Bronchial epithelial cell (primary cell): ENCODE data around the gene HOXB9. TPM values are rescaled to one million over a fixed set of nuclear protein-coding genes. Genes with fewer than 3 reads are reported as not detected.

Experiments
- DNase-seq: peaks from one replicate; pipeline ENCODE4 v3.0.0-alpha.2; 2010; ENCODE audit warnings: low read depth
- FAIRE-seq: peaks from 2 replicates; lab custom pipeline; 2011; peaks lifted over from hg19 to GRCh38; lab: Jason Lieb, UNC
- H3K27me3 ChIP-seq: 2 replicates; pipeline ENCODE4 v1.5.1; 2011; ENCODE audit warnings: low read length; ENCODE audit not compliant: control insufficient read depth, insufficient read depth
- H3K36me3 ChIP-seq: 2 replicates; pipeline ENCODE4 v1.5.1; 2011; ENCODE audit warnings: low read length; ENCODE audit not compliant: control insufficient read depth, insufficient read depth
- H3K4me3 ChIP-seq: 2 replicates; pipeline ENCODE4 v1.5.1; 2011; ENCODE audit warnings: mild to moderate bottlenecking, low read depth, low read length, control low read depth
- total RNA-seq: library from RNA; depleted of rRNA; stranded (reverse); fragments of >200 nt; gene quantifications from 2 replicates; pipeline ENCODE4 v1.2.1, GENCODE V29; 2014
- TF ChIP-seq, protein P1 (sequence below): IDR thresholded peaks from 2 replicates; pipeline ENCODE4 v1.5.1; 2011; ENCODE audit warnings: mild to moderate bottlenecking, moderate library complexity, low read length, control low read depth, inconsistent platforms; ENCODE audit not compliant: insufficient read depth, severe bottlenecking

Gene HOXB9
- total RNA-seq, 1 donor from 2014 or later: not detected

DNA sequence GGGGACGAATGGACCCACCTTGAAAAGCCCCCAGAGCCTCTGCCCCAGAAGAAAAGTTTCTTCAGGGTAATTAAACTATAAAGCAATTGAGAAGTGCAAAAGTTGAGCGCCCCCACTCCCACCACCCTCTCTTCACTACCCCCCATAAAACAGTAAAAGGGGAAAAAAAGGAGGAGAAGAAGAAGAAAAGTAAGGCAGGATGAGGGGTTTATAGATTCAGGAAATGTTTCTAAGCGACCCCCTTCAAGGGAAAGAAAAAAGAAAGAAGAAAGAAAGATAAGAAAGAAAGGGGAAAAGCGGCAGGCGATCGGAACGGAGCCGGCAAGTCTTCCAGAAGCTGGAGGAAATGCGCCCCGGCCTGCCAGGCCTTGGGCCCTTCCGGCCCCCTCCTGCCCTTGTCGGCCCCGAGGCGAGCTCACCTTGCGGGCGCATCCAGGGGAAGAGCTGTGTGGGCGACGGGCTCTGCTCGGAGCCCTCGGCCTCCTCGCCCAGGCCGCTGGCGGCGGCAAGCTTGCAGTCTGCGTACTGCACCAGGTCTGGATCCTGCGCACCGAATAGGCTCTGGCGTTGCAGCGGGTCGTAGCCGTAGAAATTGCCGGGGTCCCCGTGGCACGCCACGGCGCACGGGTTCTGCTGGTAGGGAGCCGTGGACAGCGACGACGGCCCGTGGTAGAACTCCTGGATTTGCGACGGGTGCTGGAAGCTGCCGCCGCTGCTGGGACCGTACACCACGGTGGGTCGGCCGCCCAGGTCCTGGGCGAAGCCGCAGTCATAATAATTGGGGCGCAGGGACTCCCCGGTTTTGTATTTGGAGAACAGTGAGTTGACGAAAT is 12.1 kb downstream of the HOXB9 start:
- Histone ChIP-seq H3K27me3 (peaks cover 82% of the 10 kb centered on the region), H3K36me3 (no peaks in the 10 kb centered on the region), H3K4me3 (no peak overlapping the region)
- TF ChIP-seq, protein P1, sequence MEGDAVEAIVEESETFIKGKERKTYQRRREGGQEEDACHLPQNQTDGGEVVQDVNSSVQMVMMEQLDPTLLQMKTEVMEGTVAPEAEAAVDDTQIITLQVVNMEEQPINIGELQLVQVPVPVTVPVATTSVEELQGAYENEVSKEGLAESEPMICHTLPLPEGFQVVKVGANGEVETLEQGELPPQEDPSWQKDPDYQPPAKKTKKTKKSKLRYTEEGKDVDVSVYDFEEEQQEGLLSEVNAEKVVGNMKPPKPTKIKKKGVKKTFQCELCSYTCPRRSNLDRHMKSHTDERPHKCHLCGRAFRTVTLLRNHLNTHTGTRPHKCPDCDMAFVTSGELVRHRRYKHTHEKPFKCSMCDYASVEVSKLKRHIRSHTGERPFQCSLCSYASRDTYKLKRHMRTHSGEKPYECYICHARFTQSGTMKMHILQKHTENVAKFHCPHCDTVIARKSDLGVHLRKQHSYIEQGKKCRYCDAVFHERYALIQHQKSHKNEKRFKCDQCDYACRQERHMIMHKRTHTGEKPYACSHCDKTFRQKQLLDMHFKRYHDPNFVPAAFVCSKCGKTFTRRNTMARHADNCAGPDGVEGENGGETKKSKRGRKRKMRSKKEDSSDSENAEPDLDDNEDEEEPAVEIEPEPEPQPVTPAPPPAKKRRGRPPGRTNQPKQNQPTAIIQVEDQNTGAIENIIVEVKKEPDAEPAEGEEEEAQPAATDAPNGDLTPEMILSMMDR: no peak
- FAIRE-seq (no peak), DNase-seq (no peak)

DNA sequence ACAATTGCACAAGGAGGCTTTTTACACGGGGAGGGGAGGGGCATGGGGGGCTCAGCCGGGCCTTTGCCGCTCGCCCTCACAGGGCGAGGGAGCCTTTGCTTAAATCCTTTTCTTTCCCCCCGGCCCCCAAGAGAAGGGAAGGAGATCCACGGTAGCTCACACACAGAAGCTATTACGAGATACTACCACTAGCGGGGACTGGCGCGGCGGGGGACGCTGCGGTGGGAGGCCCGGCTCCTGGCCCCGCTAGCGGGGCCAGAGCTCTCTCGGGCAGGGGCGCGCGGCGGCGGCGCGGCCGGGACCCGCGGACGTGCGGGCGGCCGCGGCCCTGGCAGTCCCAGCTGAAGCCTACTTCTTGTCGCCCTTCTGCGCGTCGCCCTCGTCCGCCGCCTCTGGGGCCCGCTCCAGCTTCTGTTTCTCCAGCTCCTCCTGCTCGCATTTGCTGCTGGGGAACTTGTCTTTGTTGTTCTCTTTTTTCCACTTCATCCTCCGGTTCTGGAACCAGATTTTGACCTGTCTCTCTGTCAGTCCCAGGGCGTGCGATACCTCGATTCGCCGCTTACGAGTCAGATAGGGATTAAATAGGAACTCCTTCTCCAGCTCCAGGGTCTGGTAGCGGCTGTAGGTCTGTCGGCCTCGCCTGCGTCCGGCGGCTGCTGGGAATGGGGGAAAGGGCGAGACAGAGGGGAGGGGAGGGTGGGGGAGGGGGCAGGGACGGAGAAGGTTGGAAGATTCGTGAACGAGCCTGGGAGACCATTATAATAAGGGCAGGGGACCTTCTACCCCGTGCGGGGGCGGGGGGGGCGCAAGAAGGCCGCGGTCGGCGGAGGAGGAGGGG is 13.1 kb downstream of the HOXB9 start:
- no peak for FAIRE-seq
- TF ChIP-seq, protein P1: peak; percentile 6
- peaks cover 82% of the 10 kb centered on the region for H3K27me3 ChIP-seq

GRCh38 chr17:48612456-48612853 is 13.7 kb downstream of the HOXB9 start:
- H3K36me3 ChIP-seq: no peaks in the 10 kb centered on the region
- no peak overlapping the region for H3K4me3 ChIP-seq
- FAIRE-seq (no peak), DNase-seq (no peak)
- H3K27me3 ChIP-seq: peaks cover 80% of the 10 kb centered on the region
- TF ChIP-seq, protein P1: no peak

More for the DNA sequence above, 13.1 kb downstream of the HOXB9 start:
- no peaks in the 10 kb centered on the region for H3K36me3 ChIP-seq
- no peak overlapping the region for H3K4me3 ChIP-seq
- DNase-seq: no peak

- FAIRE-seq (no peak), DNase-seq (no peak)
- H3K27me3 ChIP-seq: peaks cover 83% of the 10 kb centered on the region
- TF ChIP-seq, protein P1: no peak
- no peaks in the 10 kb centered on the region for H3K36me3 ChIP-seq
- H3K4me3 ChIP-seq: no peak overlapping the region
Measured at GRCh38 chr17:48611681-48612455, 14.3 kb downstream of the HOXB9 start.

DNA sequence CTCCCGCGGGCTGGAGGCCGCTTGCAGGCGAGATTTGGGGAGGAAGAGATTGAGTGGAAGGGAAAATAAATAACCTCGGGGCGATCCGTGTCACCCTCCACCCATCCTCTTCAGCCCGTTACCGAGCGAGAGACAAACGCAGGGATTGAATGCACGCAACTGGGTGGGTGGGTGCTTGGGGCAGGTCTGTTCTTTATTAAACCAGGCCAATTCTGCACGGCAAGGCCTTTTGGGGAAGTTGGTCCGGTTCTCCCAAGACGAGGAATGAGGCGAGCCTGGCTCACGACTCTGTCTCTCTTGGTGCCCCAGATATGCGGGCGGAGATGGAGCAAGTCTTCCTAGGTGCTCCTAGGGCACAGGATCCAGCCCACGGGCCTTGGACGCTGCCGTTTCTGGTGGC is 14.9 kb downstream of the HOXB9 start:
- TF ChIP-seq, protein P1: no peak
- H3K27me3 ChIP-seq: peaks cover 83% of the 10 kb centered on the region
- FAIRE-seq: no peak

More for the DNA sequence above, 14.9 kb downstream of the HOXB9 start:
- H3K36me3 ChIP-seq: no peaks in the 10 kb centered on the region
- no peak for DNase-seq
- H3K4me3 ChIP-seq: no peak overlapping the region
